Measurements from ENCODE around the gene CCDC85A. TPM values are rescaled to one million over a fixed set of nuclear protein-coding genes. Genes with fewer than 3 reads are reported as not detected.

Gene CCDC85A
- total RNA-seq, 1 donor from 2014 or later: 0.15 TPM

- DNase-seq (ENCODE audit: low read depth): no peak
These were observed 181.1 kb downstream of the CCDC85A start for GRCh38 chr2:56364902-56365301.

- peak; percentile 52 for DNase-seq (ENCODE audit: low read depth)
These were observed 185.5 kb downstream of the CCDC85A start for GRCh38 chr2:56369316-56369715.

- no peak for DNase-seq (ENCODE audit: low read depth)
These were observed 188.4 kb downstream of the CCDC85A start for GRCh38 chr2:56372071-56372656.

GRCh38 chr2:56375251-56375650 is 191.5 kb downstream of the CCDC85A start:
- DNase-seq (ENCODE audit: low read depth): no peak

GRCh38 chr2:56376699-56377665 is 193.2 kb downstream of the CCDC85A start:
- DNase-seq (ENCODE audit: low read depth): peak; percentile 14

GRCh38 chr2:56379066-56379465 is 195.3 kb downstream of the CCDC85A start:
- DNase-seq (ENCODE audit: low read depth): no peak

GRCh38 chr2:56380861-56381260 is 197.1 kb downstream of the CCDC85A start:
- peak; percentile 3 for DNase-seq (ENCODE audit: low read depth)

GRCh38 chr2:56382466-56382865 is 198.7 kb downstream of the CCDC85A start:
- peak; percentile 29 for DNase-seq (ENCODE audit: low read depth)

GRCh38 chr2:56386657-56387056 is 202.9 kb downstream of the CCDC85A start:
- no peak for DNase-seq (ENCODE audit: low read depth)

GRCh38 chr2:56390644-56391043 is 206.9 kb downstream of the CCDC85A start:
- DNase-seq (ENCODE audit: low read depth): no peak

- DNase-seq (ENCODE audit: low read depth): peak; percentile 12
These were observed 226.3 kb downstream of the CCDC85A start for GRCh38 chr2:56410140-56410539.

GRCh38 chr2:56416500-56417176 is 232.8 kb downstream of the CCDC85A start:
- DNase-seq (ENCODE audit: low read depth): no peak

All from renal cortical epithelial cell (primary cell).